OCI-LY3 (cell line): ENCODE data around the gene ZNF764.
"Not testable (repeated sequence)": the region's sequence is repeated elsewhere in the genome, so short reads cannot be mapped to it uniquely, and the experiment has no call there.

Experiments used
- CTCF ChIP-seq: fragments of 200-600, 300-600 bp; sonication (generic); IDR thresholded peaks from 2 replicates; pipeline ENCODE4 v1.5.1; 2014; ENCODE audit warnings: antibody characterized with exemption, low read length, low read depth
- EZH2phosphoT487 ChIP-seq: fragments of 200-600 bp; shearing (Covaris generic); IDR thresholded peaks from 2 replicates; pipeline ENCODE4 v1.6.1; 2018; ENCODE audit warnings: antibody characterized with exemption, mixed run types, low read depth

- TF ChIP-seq EZH2phosphoT487, CTCF: not testable (repeated sequence)
Measured at GRCh38 chr16:30589582-30589981, 31.4 kb upstream of the ZNF764 start.
